Suprapubic skin (tissue), 4 donors: Measurements from ENCODE around the gene FAM136A.

ENCODE experiments used
- CTCF ChIP-seq, 2 donors: fragments of 200-600 bp in 1 of 2; fragments of 450-650 bp in 1 of 2; sonication (generic) in 1 of 2; IDR thresholded peaks; one replicate each; pipeline ENCODE4 v1.5.1; 2016 to 2019; ENCODE audit warnings: antibody characterized with exemption in 2 of 2, mild to moderate bottlenecking in 1 of 2, moderate library complexity in 1 of 2
- EP300 ChIP-seq: sonication (generic); formaldehyde crosslinking; IDR thresholded peaks from one replicate; pipeline ENCODE4 v1.6.1; 2017; ENCODE audit warnings: antibody characterized with exemption
- POLR2AphosphoS5 ChIP-seq, 3 donors: sonication (generic); formaldehyde crosslinking; IDR thresholded peaks; one replicate each; pipeline ENCODE4 v1.6.1; 2017; ENCODE audit warnings: antibody characterized with exemption in 3 of 3

- TF ChIP-seq CTCF (IDR thresholded peaks at IDR 0.05) (no peak), POLR2AphosphoS5 (IDR thresholded peaks at IDR 0.05) (no peak), EP300 (no peak)
Observed at GRCh38 chr2:70258532-70258875, 43.4 kb downstream of the FAM136A start.
